Natural killer cell (primary cell): Measurements from ENCODE around the gene AGER. TPM values are rescaled to one million over a fixed set of nuclear protein-coding genes. Genes with fewer than 3 reads are reported as not detected.

Experiments
- ATAC-seq, 3 donors: fragments of 150-1000 bp in 2 of 3; fragments of 200-7000 bp in 1 of 3; cut with Tn5 transposase; 1 replicate in 1 of 3; 2 replicates in 2 of 3; pipeline ENCODE4 v1.10.0; 2021; ENCODE audit warnings: mild to moderate bottlenecking in 2 of 3, moderate library complexity in 2 of 3
- DNase-seq, 2 donors: peaks; one replicate each; pipeline versions ENCODE4 v3.0.0 to v3.0.0-alpha.2; 2013 to 2021; ENCODE audit warnings: mixed read lengths in 1 of 2
- H3K27ac ChIP-seq: one replicate; pipeline ENCODE4 v1.5.1; 2013; ENCODE audit warnings: mild to moderate bottlenecking, low read length
- H3K27me3 ChIP-seq: one replicate; pipeline ENCODE4 v1.6.1; 2013; ENCODE audit warnings: low read length; ENCODE audit not compliant: control insufficient read depth, insufficient read depth
- H3K36me3 ChIP-seq: one replicate; pipeline ENCODE4 v1.6.1; 2013; ENCODE audit warnings: low read length; ENCODE audit not compliant: control insufficient read depth, insufficient read depth
- H3K4me1 ChIP-seq: one replicate; pipeline ENCODE4 v1.6.1; 2013; ENCODE audit warnings: low read length; ENCODE audit not compliant: control insufficient read depth, insufficient read depth
- H3K4me3 ChIP-seq: one replicate; pipeline ENCODE4 v1.5.1; 2013; ENCODE audit warnings: low read length
- H3K9me3 ChIP-seq: one replicate; pipeline ENCODE4 v1.6.1; 2013; ENCODE audit warnings: low read length; ENCODE audit not compliant: control insufficient read depth, insufficient read depth
- H3K27ac Mint-ChIP-seq, 2 donors: one replicate each; pipeline ENCODE4 v1.8.0; 2022; ENCODE audit warnings: mild to moderate bottlenecking in 2 of 2, mixed read lengths in 2 of 2, moderate library complexity in 1 of 2
- H3K27me3 Mint-ChIP-seq, 2 donors: one replicate each; pipeline ENCODE4 v1.8.0; 2022; ENCODE audit warnings: low read depth in 2 of 2, mixed read lengths in 2 of 2
- H3K36me3 Mint-ChIP-seq: one replicate; pipeline ENCODE4 v1.8.0; 2022; ENCODE audit warnings: mixed read lengths
- H3K4me1 Mint-ChIP-seq, 2 donors: one replicate each; pipeline ENCODE4 v1.8.0; 2022; ENCODE audit warnings: mixed read lengths in 2 of 2
- H3K4me3 Mint-ChIP-seq: one replicate; pipeline ENCODE4 v1.8.0; 2022; ENCODE audit warnings: mild to moderate bottlenecking, moderate library complexity, mixed read lengths
- H3K9me3 Mint-ChIP-seq, 2 donors: one replicate each; pipeline ENCODE4 v1.8.0; 2022; ENCODE audit warnings: mixed read lengths in 2 of 2
- WGBS: methylation state at CpG from one replicate; pipeline ENCODE4 v1.1.7; 2013; ENCODE audit warnings: missing lambda C conversion rate; ENCODE audit not compliant: insufficient coverage; 5-methylcytosine and 5-hydroxymethylcytosine counted together
- intact Hi-C: fragments of 100-400 bp; cut with micrococcal nuclease; formaldehyde crosslinking; loops from one replicate; pipeline ENCODE4 v1.14.2; 2022
- total RNA-seq, 4 donors: library from RNA; stranded (reverse); fragments of 120-200 nt in 1 of 4; gene quantifications; one replicate each; pipeline versions ENCODE4 v1.2.3 to v1.2.4, GENCODE V29; 2013 to 2022
- TF ChIP-seq, protein P1 (sequence below): fragments of 200-600 bp; IDR thresholded peaks from one replicate; pipeline ENCODE4 v1.8.0; 2022; ENCODE audit warnings: antibody characterized with exemption

Gene AGER
- total RNA-seq, 3 donors from 2014 or later (not counting 1 experiment from before 2014, with no cell fraction given): 19.0 to 25.1 (median 22.9) TPM

DNA sequence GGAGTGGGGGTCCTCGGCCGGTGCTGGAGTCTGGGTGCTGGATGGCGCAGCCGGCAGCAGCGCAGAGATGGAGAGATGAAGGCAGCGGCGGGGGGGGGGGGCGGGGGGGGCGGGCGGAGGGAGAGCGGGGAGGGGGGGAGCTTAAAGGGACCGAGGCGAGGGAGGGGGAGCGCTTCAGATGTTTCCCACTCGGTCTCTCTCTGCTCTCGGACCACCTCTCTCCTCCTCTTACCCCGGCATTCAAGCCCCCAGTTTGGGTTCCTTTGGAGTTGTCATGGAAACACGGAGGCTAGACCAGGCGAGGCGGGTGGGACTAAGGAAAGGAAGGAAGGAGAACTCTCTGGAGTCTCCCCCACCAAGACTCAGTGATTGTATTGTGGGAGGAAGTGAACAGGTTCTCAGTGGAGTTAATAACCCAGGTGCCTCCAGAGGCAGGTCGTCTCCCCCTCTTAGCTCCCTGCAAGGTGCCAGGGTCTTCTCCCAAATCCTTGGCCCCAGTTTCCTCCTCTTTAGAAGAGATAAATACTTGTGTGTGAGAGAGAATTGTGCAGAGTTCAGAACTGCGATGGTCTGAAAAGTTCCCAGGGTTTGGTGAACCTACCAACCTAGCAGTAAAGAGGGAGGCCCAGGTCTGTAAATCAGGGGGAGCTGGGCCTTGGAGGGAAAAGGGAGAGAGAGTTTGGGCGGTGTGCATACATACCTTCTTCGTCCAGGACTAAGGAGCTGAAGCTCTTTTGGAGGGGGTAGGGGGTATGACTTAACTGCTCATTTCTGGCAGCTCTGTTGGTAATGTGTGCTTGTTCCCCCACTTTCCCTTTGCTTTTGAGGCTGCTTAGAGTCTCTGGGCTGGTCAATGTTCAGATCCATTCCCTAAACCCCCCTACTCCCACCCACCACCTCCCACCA is 31.9 kb downstream of the AGER start, which contains the start of gene PRRT1:
Gene PRRT1, minus strand, starts transcription at position 77 of the 906 bp plus-strand sequence. CDS start 112 bp downstream, outside the sequence.
- peaks cover 21% of the 10 kb centered on the region for H3K27me3 ChIP-seq
- Mint-ChIP-seq H3K27ac (peak within 1 kb of the TSS; percentile 90 to 98), H3K4me1 (peaks cover 54 to 67% of the 10 kb centered on the region in 2 donors), H3K27me3 (peaks cover 20 to 29% of the 10 kb centered on the region in 2 donors), H3K4me3 (peak within 1 kb of the TSS; percentile 78), H3K9me3 (no peaks in the 10 kb centered on the region), H3K36me3 (no peaks in the 10 kb centered on the region)
- H3K9me3 ChIP-seq: peaks cover 3% of the 10 kb centered on the region
- WGBS: 40% methylated on average over 10 of the region's 24 CpGs
- TF ChIP-seq, protein P1, sequence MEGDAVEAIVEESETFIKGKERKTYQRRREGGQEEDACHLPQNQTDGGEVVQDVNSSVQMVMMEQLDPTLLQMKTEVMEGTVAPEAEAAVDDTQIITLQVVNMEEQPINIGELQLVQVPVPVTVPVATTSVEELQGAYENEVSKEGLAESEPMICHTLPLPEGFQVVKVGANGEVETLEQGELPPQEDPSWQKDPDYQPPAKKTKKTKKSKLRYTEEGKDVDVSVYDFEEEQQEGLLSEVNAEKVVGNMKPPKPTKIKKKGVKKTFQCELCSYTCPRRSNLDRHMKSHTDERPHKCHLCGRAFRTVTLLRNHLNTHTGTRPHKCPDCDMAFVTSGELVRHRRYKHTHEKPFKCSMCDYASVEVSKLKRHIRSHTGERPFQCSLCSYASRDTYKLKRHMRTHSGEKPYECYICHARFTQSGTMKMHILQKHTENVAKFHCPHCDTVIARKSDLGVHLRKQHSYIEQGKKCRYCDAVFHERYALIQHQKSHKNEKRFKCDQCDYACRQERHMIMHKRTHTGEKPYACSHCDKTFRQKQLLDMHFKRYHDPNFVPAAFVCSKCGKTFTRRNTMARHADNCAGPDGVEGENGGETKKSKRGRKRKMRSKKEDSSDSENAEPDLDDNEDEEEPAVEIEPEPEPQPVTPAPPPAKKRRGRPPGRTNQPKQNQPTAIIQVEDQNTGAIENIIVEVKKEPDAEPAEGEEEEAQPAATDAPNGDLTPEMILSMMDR: no peak
- H3K4me1 ChIP-seq: peaks cover 54% of the 10 kb centered on the region
- no peak for ATAC-seq
- peak in 1 of 2 donors; percentile 39 for DNase-seq
- no peak within 1 kb of the TSS for H3K27ac ChIP-seq
- no peaks in the 10 kb centered on the region for H3K36me3 ChIP-seq
- no peak within 1 kb of the TSS for H3K4me3 ChIP-seq
- intact Hi-C loops: no loop called here

DNA sequence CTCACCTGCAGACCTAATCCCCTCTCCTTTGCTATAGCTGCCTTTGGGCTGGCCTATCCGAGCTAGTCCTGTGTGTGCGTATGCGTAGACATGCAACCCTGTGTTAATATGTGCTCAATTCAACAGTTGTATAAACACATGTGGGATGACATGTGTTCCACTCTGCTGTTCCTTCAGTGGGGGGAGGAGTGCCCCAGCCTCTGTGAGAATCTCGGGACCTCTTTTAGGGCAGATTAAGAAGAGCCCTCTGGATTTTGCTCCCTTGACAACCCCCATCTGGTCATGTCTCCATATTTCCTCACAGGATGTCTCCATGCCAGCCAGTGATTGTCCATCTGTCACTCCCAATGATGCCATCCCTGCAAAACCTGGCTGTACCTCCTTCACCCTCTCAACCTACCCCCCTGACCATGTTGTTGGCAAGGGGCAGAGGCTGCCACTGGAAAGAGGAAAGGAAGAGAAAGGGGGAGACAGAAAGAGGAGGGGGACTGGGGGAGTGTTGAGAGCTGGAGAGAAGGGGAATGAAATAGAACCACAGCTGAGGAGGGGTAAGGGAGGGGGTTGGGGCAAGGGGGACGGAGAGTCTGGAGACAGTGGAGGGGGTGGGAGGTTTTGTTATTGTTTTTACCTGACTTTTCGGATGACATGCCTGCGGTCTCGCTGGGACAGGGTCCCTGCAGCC is 32.7 kb downstream of the AGER start:
- H3K36me3 ChIP-seq: no peaks in the 10 kb centered on the region
- peak overlapping the region; percentile 23 to 98 for H3K27ac Mint-ChIP-seq
- peak overlapping the region; percentile 52 for H3K4me3 Mint-ChIP-seq
- WGBS: 51% methylated on average over 8 of the region's 8 CpGs
- H3K27me3 Mint-ChIP-seq: peaks cover 20 to 34% of the 10 kb centered on the region in 2 donors
- peaks cover 54 to 73% of the 10 kb centered on the region in 2 donors for H3K4me1 Mint-ChIP-seq
- H3K4me3 ChIP-seq: no peak overlapping the region
- peaks cover 3% of the 10 kb centered on the region for H3K9me3 ChIP-seq
- DNase-seq (peak in 1 of 2 donors; percentile 39), ATAC-seq (no peak)
- no peaks in the 10 kb centered on the region for H3K9me3 Mint-ChIP-seq
- no peak overlapping the region for H3K27ac ChIP-seq
- H3K27me3 ChIP-seq: peaks cover 21% of the 10 kb centered on the region
- TF ChIP-seq, protein P1: no peak
- intact Hi-C loops: no loop called here
- peaks cover 56% of the 10 kb centered on the region for H3K4me1 ChIP-seq
- H3K36me3 Mint-ChIP-seq: no peaks in the 10 kb centered on the region

DNA sequence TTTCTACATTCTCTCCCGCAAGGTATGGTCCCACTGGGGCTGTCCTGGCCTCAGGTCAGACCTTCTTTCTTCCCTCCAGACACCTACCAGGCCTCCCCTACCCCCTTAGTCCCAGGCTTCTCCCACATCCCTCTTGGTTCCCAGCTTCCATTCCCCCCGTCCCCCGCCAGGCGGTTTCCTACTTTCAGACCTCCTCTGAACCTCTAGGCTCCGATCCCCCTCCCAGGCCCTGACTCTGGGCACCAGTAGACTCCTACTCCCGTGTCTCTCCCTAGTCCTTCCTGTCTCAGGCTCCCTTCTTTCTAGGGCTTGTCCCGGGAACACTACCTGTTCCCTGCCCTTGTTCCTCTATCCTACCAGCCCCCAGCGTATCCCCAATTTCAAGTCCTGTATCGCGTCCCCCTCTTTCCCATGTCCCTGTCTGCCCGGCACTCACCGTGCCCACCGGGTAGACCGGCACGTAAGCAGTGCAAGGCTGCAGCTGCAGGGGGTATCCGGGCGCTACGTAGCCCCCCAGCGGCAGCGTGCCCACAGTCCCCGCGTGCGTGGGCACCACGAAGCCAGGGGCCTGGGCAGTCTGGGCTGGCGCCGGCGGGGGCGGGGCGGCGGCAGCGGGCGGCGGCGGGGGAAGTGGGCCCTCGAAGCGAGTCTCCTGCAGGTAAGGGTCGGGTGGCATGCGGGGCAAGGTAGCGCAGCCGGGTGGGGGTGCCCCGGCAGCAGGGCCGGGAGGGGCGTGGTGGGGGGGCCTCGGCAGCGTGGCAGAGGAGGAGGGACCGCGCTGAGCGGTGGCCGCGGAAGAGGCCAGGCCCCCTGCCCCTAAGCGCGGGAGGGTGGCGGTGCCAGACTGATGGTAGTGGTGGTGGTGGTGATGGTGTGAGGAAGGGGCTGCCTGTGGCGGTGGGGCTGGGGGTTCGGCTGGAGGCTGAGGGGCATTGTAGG is 33.9 kb downstream of the AGER start:
- intact Hi-C loops: loop anchor here (2.0 kb wide), 1 partner anchor 19 kb away; the partner anchor contains the start of gene FKBPL
- ATAC-seq (no peak), DNase-seq (no peak)
- H3K4me1 Mint-ChIP-seq: peaks cover 48 to 69% of the 10 kb centered on the region in 2 donors
- peak overlapping the region; percentile 52 for H3K4me3 Mint-ChIP-seq
- peaks cover 20 to 37% of the 10 kb centered on the region in 2 donors for H3K27me3 Mint-ChIP-seq
- H3K36me3 Mint-ChIP-seq: no peaks in the 10 kb centered on the region
- no peaks in the 10 kb centered on the region for H3K9me3 Mint-ChIP-seq
- no peak overlapping the region for H3K27ac ChIP-seq
- peaks cover 3% of the 10 kb centered on the region for H3K9me3 ChIP-seq
- WGBS: 51% methylated on average over 55 of the region's 55 CpGs
- H3K4me1 ChIP-seq: peaks cover 49% of the 10 kb centered on the region
- TF ChIP-seq, protein P1: no peak
- peak overlapping the region; percentile 23 to 98 for H3K27ac Mint-ChIP-seq
- no peaks in the 10 kb centered on the region for H3K36me3 ChIP-seq
- H3K27me3 ChIP-seq: peaks cover 21% of the 10 kb centered on the region
- no peak overlapping the region for H3K4me3 ChIP-seq
